K562 (cell line): ENCODE measurements around the gene LRRTM4. TPM values are rescaled to one million over a fixed set of nuclear protein-coding genes. Genes with fewer than 3 reads are reported as not detected.

ENCODE experiments used
- ATAC-seq: fragments of 200-7000 bp; cut with Tn5 transposase; 3 replicates; pipeline ENCODE4 v1.9.1; 2020; ENCODE audit warnings: moderate library complexity
- BruUV-seq: library from RNA; stranded (reverse); fragments of 400-500 nt; replicated peaks from 2 replicates; lab custom pipeline; 2021; lab: Mats Ljungman, UMichigan
- CTCF ChIA-PET: fragments of 300-600 bp; formaldehyde crosslinking; extraction: SDS; loops from one replicate; lab custom pipeline; 2021; ENCODE audit warnings: low intra/inter-chr PET ratio; lab: Yijun Ruan, JAX
- POLR2A ChIA-PET: fragments of 300-600, 350-650 bp; sonication (Branson Sonifier 250); formaldehyde crosslinking; extraction: SDS; loops from one replicate; lab custom pipeline; 2021; ENCODE audit warnings: antibody characterized with exemption, inconsistent platforms; lab: Yijun Ruan, JAX
- DNase-seq, 4 experiments: peaks; one replicate each; pipeline versions ENCODE4 v3.0.0 to v3.0.0-alpha.2; 2011 to 2018; ENCODE audit warnings: low spot score in 3 of 4, mixed read lengths in 3 of 4; ENCODE audit errors: extremely low read depth in 1 of 4
- FAIRE-seq: peaks from 2 replicates; lab custom pipeline; 2011; peaks lifted over from hg19 to GRCh38; lab: Jason Lieb, UNC
- H2AFZ ChIP-seq: 2 replicates; pipeline ENCODE4 v1.6.0; 2011; ENCODE audit warnings: low read depth, low read length, control low read depth, inconsistent platforms
- H3K27ac ChIP-seq: fragments of 200-600 bp; 3 replicates; pipeline ENCODE4 v1.8.0; 2011; ENCODE audit warnings: low read depth, mild to moderate bottlenecking, control low read depth, inconsistent platforms, low read length, moderate library complexity, mixed read lengths; ENCODE audit errors: extremely low read depth
- H3K27me3 ChIP-seq, 2 experiments: fragments of 300-600 bp in 1 of 2; 2 replicates in 1 of 2; 3 replicates in 1 of 2; pipeline versions ENCODE4 v1.6.0 to v1.8.0; 2011; ENCODE audit warnings: inconsistent platforms in 2 of 2, low read length in 2 of 2, mild to moderate bottlenecking in 1 of 2, mixed read lengths in 1 of 2, moderate library complexity in 1 of 2; ENCODE audit not compliant: control insufficient read depth in 2 of 2, insufficient read depth in 2 of 2
- H3K36me3 ChIP-seq: fragments of 300-600 bp; 3 replicates; pipeline ENCODE4 v1.8.0; 2011; ENCODE audit warnings: mild to moderate bottlenecking, low read length, inconsistent platforms; ENCODE audit not compliant: control insufficient read depth, insufficient read depth
- H3K4me1 ChIP-seq, 2 experiments: fragments of 200-600 bp in 1 of 2; replicated peaks in 1 of 2; 2 replicates in 1 of 2; 3 replicates in 1 of 2; pipeline versions ENCODE4 v1.5.1 to v1.8.0; 2011; ENCODE audit warnings: inconsistent platforms in 2 of 2, low read length in 2 of 2, mild to moderate bottlenecking in 1 of 2, mixed read lengths in 1 of 2, moderate library complexity in 1 of 2; ENCODE audit not compliant: control insufficient read depth in 2 of 2, insufficient read depth in 2 of 2
- H3K4me2 ChIP-seq: 2 replicates; pipeline ENCODE4 v1.6.1; 2011; ENCODE audit warnings: low read length, control low read depth, inconsistent platforms, mixed read lengths; ENCODE audit not compliant: insufficient read depth
- H3K4me3 ChIP-seq: fragments of 200-600 bp; sonication (generic), shearing (Covaris generic); 2 replicates; pipeline ENCODE4 v1.5.1; 2016; ENCODE audit warnings: control low read depth, inconsistent platforms
- H3K79me2 ChIP-seq: fragments of 200-600 bp; 3 replicates; pipeline ENCODE4 v1.8.0; 2011; ENCODE audit warnings: low read length, inconsistent platforms; ENCODE audit not compliant: control insufficient read depth, insufficient read depth
- H3K9ac ChIP-seq, 2 experiments: 2 replicates each; pipeline versions ENCODE4 v1.6.0 to v1.6.1; 2011; ENCODE audit warnings: low read depth in 2 of 2, low read length in 2 of 2, control low read depth in 1 of 2, inconsistent platforms in 1 of 2, mild to moderate bottlenecking in 1 of 2, mixed read lengths in 1 of 2; ENCODE audit not compliant: insufficient read depth in 1 of 2
- H3K9me1 ChIP-seq: one replicate; pipeline ENCODE4 v1.6.0; 2011; ENCODE audit warnings: inconsistent platforms, mild to moderate bottlenecking, low read length, moderate library complexity; ENCODE audit not compliant: control insufficient read depth, insufficient read depth
- H3K9me3 ChIP-seq: replicated peaks from 2 replicates; pipeline ENCODE4 v1.5.1; 2011; ENCODE audit warnings: low read depth, low read length, inconsistent platforms; ENCODE audit not compliant: control insufficient read depth, insufficient read depth
- H4K20me1 ChIP-seq: replicated peaks from 2 replicates; pipeline ENCODE4 v1.6.1; 2011; ENCODE audit warnings: low read length, inconsistent platforms, mixed read lengths; ENCODE audit not compliant: control insufficient read depth, insufficient read depth
- ASH1L ChIP-seq: fragments of 450-650 bp; IDR thresholded peaks from 2 replicates; pipeline ENCODE4 v1.6.1; 2018; ENCODE audit warnings: borderline replicate concordance, mild to moderate bottlenecking, low read depth; ENCODE audit not compliant: partially characterized antibody
- BACH1 ChIP-seq: fragments of 200-800 bp; sonication (Bioruptor generic); IDR thresholded peaks from 2 replicates; pipeline ENCODE4 v1.6.1; 2016; ENCODE audit warnings: missing genetic modification characterization, missing compliant biosample characterization
- LEF1 ChIP-seq: fragments of 450-650 bp; IDR thresholded peaks from 2 replicates; pipeline ENCODE4 v1.6.1; 2016; ENCODE audit warnings: mild to moderate bottlenecking
- MED1 ChIP-seq: sonication (generic); formaldehyde crosslinking; IDR thresholded peaks from 2 replicates; pipeline ENCODE4 v1.8.1; 2023; ENCODE audit warnings: missing genetic modification reagents, borderline replicate concordance
- WGBS: fragments of 100-300 bp; shearing (Covaris generic); methylation state at CpG from one replicate; pipeline ENCODE4 v1.1.6; 2016; ENCODE audit warnings: low coverage, mixed read lengths; ENCODE audit not compliant: insufficient coverage; ENCODE audit errors: missing lambda C conversion rate; 5-methylcytosine and 5-hydroxymethylcytosine counted together
- in situ Hi-C: fragments of 300-500 bp; cut with MboI; formaldehyde crosslinking; loops from 4 replicates; pipeline ENCODE4 v1.15.0; 2018; ENCODE audit warnings: inconsistent platforms, mixed read lengths
- intact Hi-C: fragments of 100-400 bp; cut with micrococcal nuclease; formaldehyde crosslinking; loops from 2 replicates; pipeline ENCODE4 v1.14.2; 2022
- polyA plus RNA-seq, 8 experiments: library from polyadenylated mRNA; depleted of rRNA in 4 of 8; stranded (reverse) in 5 of 8; unstranded in 3 of 8; fragments of >200 nt; fragmentation: Nextera tagmentation in 2 of 8; fragmentation: Illumina TruSeq in 1 of 8; extraction: Ambion mirVana in 2 of 8; extraction: Trizol in 1 of 8; gene quantifications; 2 replicates each; pipeline versions ENCODE4 v1.2.1 to v1.2.3, GENCODE V29; 2011 to 2014; ENCODE audit warnings: inconsistent platforms in 1 of 8, missing spikeins in 1 of 8
- total RNA-seq, 7 experiments: library from RNA; depleted of rRNA in 6 of 7; stranded (reverse); fragments of >200 nt in 6 of 7; fragmentation: Illumina TruSeq in 2 of 7; extraction: Trizol in 2 of 7; gene quantifications; 2 replicates each; pipeline versions ENCODE4 v1.2.1 to v1.2.3, GENCODE V29; 2011 to 2021; ENCODE audit warnings: low replicate concordance in 1 of 7
- TF ChIP-seq, protein P1 (sequence below): sonication (generic); formaldehyde crosslinking; IDR thresholded peaks from 2 replicates; pipeline ENCODE4 v1.8.0; 2022; ENCODE audit warnings: missing genetic modification reagents, mild to moderate bottlenecking, borderline replicate concordance
- TF ChIP-seq, protein P2 (sequence below): fragments of 250-450 bp; sonication (Bioruptor Pico); IDR thresholded peaks from 2 replicates; pipeline ENCODE4 v1.6.1; 2021; ENCODE audit warnings: mild to moderate bottlenecking

Gene LRRTM4
- total and polyA plus RNA-seq, 9 of the 15 experiments (the other 6 are each of a cell fraction or from before 2014, with no cell fraction given) = 0.04 TPM; not detected in 6

DNA sequence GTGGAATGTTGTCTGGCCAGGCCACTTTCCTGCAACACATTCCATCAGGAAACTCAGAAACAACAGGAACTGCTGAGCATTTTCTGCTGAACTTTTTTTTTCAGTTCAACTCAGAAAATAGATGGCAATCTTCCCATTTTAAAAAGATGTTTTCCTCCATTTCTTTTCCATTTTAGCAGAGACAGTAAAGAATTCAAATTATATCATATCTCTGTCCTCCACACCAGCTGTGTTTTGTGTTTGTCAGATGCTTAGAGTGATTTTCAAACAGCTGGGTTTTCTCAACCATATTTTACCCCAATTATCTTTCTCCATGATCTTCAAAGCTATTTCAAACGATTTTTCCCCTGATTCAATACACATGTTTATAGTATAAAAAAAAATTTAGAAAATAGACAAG is 713.4 kb downstream of the LRRTM4 start:
- ChIA-PET POLR2A (no interaction called here), CTCF (no interaction called here)
- H3K9me3 ChIP-seq = no peaks in the 10 kb centered on the region; the same call in 1 of the 2 replicates
- H3K4me2 ChIP-seq = no peak overlapping the region
- in situ Hi-C loops (no loop called here), intact Hi-C loops (no loop called here)
- FAIRE-seq = no peak
- 0% methylated on average over 1 of the region's 1 CpG for WGBS
- H2AFZ ChIP-seq = no peak overlapping the region
- H4K20me1 ChIP-seq = no peaks in the 10 kb centered on the region
- H3K9ac ChIP-seq = no peak overlapping the region
- H3K36me3 ChIP-seq = no peaks in the 10 kb centered on the region
- no peaks in the 10 kb centered on the region for H3K9me1 ChIP-seq
- H3K79me2 ChIP-seq = no peaks in the 10 kb centered on the region
- no peaks in the 10 kb centered on the region for H3K27me3 ChIP-seq
- TF ChIP-seq LEF1 (no peak), MED1 (CRISPR knock-in tag) (no peak), ASH1L (no peak), BACH1 (tag) (no peak)
- TF ChIP-seq, protein P1, sequence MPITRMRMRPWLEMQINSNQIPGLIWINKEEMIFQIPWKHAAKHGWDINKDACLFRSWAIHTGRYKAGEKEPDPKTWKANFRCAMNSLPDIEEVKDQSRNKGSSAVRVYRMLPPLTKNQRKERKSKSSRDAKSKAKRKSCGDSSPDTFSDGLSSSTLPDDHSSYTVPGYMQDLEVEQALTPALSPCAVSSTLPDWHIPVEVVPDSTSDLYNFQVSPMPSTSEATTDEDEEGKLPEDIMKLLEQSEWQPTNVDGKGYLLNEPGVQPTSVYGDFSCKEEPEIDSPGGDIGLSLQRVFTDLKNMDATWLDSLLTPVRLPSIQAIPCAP (CRISPR knock-in tag) = no peak
- TF ChIP-seq, protein P2, sequence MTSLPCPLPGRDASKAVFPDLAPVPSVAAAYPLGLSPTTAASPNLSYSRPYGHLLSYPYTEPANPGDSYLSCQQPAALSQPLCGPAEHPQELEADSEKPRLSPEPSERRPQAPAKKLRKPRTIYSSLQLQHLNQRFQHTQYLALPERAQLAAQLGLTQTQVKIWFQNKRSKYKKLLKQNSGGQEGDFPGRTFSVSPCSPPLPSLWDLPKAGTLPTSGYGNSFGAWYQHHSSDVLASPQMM = no peak
- TF ChIP-seq, all 486 proteins: peak for 0
- ATAC-seq (no peak), DNase-seq (no peak)
- Histone ChIP-seq H3K27ac (no peak overlapping the region), H3K4me1 (no peaks in the 10 kb centered on the region), H3K4me3 (no peak overlapping the region)
- BruUV-seq = no TSS peak
